ENCODE data around the gene CDKN2D.

- TF ChIP-seq CTCF (IDR thresholded peaks at IDR 0.05) (peak in 1 of 4 experiments; percentile 21), POLR2A (IDR thresholded peaks at IDR 0.05) (no peak)
Observed at GRCh38 chr19:10551698-10552301, 17.0 kb downstream of the CDKN2D start.

Data from prostate gland (tissue), 2 donors.